HG02943 (cell line): ENCODE data around the gene HOXC12.

Source experiments
- ATAC-seq: cut with Tn5 transposase; IDR thresholded peaks from one replicate; pipeline ENCODE4 v1.9.1; 2021; ENCODE audit warnings: mild to moderate bottlenecking, low read depth, moderate library complexity; ENCODE audit not compliant: unreplicated experiment

Gene HOXC12

DNA sequence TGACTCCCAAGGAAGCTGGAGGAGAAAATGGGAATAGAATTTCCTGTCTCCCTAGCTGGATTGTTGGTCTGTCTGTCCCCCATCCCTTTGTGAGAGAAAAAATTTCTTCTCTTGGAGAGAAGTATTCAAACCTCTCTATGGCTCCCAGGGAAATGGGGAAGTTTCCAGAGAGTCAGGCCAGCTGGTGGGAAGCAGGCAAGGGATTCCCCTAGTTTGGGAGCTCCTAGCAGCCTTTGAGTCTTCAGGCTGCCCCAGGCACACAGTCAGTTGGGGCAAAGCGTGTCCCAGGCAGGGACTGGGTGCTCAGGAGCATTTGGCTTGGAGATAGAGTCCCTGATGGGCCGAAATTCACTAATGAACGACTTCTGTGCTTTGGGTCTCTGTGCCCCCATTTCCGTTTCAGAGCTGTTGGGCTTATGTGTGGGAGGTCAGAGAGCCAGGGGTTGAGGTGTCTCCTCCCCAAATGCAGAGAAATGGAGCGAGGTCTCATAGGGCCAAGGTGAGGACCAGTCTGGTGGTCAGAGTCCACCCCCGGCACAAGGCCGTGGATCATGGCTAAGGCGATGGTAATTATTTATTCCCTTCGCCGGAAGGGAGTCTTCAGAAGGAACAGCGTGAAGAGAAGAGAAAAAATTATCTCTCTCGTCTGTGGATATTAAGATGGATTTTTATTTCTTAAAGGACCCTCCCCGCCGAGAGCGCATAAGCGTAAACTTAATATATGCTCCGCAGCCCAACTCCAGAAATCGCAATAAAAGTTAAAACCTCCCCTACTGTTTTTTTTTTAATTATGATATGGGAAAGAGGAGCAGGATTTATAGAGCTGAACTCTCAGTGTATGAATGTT, 38.7 kb downstream of the HOXC12 start:
- no peak for ATAC-seq

DNA sequence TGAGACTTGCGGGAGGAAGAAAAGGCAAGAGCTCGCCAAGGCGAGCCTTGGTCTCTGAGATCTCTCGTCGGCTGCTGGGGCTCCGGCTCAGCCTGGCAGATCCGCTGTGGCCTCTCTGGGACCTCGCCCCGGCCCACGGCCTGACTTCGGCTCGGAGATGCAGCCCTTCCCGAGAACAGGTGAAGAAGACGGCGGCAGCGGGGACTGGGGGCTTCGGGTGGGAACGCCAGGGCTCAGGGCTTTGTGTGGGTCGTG, 39.2 kb downstream of the HOXC12 start:
- ATAC-seq: no peak

DNA sequence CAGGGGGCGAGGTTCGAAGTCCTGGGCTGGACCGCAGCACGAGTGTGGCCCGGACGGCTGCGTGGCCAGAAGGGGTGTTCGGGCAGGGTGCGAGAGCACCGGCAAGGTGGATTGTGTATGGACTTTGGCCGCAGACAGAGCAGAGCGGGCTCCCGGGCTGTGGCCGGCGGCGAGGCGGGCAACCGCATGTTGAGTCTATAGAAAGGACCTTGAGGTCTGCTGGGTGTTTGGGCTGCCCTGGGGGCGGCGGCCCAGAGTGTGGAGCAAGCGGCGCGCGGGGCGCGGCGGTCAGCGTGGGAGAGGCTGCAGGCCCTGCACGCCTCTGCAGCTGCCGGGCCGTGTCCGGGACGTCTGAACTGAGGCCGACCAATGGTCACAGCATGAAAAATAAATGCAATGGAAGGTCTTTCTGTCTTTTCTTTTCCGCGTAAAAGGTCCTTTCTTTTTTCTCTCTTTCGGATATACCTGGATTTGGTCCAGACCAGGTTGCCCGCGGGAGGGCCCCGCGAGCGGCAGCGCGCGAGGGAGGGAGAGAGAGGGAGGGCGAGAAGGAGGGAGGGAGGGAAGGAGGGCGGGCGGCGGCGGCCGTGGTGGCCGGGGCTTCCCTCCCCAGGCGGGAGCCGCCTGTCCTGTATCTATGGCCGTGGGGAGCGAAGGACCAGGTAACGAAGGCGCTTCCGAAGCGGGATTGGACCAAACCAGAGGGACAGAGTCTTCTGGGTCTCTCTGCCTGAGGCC, 39.7 kb downstream of the HOXC12 start:
- no peak for ATAC-seq

DNA sequence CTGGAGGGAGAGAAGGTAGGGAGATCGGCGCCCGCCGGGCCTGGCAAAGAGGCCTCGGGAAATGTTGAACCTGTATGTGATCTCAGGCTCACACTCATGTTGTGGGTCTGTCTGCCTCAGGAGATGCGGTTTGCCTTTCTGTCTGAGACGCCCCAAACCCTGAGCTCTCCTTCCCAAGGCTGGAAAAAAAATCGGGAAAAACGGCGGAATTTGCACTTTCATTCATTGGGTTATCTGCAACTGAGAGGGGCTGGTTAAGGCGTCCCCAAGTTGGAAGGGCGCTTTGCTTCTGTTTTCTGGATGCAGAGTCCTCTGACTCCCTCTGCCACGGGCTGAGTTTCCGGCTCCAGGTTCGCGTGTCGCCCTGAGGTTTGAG, 40.3 kb downstream of the HOXC12 start:
- no peak for ATAC-seq

DNA sequence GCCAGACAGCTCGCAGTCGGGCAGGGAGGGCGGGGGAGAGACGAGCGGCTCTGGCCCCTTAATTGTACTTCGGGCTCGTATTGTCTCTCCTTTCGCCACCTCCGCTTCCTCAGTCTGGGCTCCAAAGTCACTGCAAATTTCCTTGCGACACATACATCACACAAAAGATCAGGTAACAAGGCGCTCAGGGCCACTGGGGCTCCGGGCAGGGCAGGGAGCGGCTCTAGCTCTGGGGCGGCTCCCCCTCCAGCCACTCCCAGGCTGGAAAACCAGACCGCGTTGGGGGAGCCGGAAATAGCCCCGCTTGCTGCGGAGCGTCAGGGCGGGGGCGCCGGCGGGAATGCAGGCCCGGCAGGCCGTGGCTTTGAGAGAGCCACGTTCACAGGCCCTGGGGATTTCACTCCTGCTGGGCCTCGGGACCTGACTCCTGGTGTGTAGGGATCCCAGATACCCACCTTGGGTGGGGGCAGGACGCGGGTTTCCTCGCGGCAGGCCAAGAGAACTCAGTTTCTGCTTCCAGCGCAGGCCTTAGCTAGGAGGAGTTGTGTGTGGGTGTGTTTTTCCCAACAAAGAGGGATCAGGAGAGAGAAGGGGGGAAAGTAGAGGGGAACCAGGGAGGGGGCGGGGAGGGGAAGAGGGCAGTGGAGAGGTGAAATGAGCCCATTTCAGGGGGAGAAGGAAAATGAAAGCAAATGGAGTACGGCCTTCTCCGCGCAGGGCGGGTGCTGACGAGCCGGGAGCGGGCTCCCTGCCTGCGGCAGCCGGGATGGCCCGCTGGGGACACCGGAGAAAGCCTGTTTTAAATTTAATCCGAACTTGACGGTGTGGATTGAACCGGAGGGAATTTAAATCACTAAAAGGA, 40.9 kb downstream of the HOXC12 start:
- no peak for ATAC-seq

DNA sequence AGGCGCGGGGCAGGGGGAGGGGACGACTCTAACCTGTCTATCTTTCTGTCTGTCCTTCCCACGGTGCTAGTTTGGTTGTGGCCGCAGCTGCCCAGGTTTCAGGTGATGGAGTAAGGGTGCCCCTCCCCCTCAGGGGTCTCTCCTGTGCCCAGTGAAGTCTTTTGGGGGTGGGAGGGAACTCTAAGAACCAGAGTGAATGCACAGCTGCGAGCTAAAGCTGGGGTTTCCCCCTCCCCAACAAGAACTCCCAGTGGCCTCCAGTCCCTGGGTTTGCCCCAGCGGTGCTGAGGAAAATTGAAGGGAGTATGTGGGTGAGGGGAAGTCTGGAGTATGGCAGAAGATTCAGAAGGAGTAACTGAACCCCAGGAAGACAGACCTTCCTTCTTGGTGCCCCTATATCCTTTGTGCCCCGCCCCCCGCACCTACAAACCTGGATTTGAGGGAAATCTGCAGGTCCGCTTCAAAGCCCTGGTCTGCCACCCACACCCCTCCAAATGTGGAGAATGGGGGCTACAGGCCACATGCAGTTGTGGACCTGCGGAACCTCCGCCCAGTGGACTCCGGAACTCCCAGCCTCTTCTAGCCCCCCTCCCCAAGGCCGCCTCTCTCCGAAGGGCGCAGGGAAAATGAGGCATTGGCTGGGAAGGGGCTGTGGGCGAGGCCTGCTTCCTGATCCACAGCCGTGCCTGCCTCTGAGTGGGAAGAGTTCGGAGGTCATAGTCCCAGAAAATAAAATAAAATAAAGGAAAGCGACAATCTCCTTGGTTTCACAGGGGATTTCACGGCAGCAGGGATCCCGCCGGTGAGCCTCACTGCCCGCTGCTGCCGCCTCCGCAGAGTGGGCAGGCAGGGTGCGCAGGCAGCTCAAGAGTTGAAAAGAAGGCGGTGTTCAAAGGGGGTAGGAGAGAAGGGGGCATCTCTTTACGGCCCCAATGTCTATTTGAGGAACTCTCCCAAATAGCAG, 41.8 kb downstream of the HOXC12 start:
- no peak for ATAC-seq

DNA sequence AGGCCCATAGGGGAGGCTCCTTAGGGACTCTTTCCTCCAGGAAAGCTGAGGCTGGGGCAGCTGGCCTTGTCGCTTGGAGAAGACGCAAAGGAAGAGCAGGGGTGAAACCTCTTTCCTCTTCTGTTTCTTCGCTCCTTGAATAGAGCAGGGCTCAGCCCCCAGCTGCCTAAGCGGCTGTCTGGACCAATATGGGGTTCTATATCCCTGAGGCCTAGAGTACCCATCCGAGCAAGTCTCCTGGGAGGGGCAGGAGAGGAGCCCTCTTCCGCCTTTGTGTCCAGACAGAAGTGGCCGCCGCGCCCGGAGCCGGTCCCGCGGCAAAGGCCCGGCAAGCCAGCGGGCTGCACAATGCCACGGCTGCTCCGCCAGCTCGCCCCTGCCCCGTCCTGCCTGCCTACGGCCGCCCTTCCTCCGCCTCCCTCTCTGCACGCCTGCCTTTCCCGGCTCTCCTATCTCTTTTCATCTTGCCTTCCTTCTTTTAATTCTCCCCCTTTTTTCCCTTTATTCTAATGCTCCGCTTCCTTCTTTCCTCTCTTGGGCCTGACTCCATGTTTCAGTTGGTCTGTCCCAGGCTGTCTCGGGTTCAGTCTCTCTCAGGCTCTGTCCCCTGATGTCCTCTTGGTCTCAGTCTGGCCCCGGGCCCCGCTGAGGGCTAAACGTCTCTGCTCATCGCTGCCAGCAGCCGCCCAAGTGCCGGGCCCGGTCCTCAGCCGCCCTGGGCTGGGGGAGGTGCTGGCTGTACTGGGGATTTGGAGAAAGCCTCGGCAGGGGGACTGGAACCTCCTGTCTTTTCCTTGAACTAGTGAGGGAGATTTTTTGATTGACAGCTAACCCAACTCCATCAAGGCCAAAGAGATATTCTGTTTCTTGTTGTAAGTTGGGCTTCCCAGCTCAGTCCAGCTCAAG, 42.8 kb downstream of the HOXC12 start:
- ATAC-seq: no peak

DNA sequence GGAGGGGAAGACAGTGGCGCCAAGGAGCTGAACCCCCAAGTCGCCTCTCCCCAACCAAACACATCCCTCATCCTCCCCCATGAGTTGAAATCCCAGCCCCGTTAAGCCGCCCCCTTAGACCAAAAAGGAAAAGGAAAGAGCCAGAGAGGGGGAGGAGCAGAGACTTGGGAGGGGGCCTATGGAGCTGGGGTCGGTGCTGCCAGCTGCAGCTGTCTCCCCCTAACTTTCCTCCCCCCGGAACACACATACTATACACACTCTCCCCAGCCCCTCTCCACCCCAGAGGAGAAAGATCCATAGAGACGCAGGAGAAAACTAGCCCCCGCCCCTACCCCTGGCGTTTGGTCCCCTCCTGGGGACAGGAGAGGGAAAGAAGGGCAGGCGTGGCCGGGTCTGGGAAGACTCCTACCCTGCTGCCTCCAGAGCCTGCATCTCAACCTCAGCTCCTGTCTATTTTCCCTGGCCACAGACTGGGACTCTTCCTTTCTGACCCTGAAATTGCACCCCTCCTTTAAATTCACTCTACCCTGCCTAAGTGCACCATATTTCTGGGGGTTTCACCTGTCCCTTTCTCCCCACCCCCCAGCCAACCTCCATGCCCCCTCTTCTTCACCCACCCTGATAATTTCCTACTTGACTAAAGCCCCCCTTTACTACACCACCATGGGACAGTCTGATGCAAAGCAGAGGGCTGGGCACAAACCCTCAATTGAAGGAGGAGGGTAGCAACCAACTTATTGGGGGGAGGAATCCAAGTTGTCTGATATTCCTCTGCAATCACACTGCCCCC, 43.6 kb downstream of the HOXC12 start:
- no peak for ATAC-seq

DNA sequence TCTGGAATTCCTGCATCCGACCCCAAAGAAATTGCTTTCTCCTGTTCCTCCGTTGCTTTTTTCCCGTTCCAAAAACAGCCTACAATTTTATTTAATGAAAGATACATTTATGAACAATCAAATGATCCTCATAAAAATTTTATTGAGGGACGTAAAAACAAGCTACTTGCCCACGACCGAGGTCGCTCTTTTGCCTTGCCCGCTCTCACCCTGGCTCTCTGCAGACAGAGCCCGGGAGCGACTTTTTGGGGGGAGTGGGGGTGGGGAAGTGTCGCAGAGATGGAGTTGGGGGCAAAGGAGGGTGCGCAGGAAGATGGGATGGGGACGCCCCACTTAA, 44.2 kb downstream of the HOXC12 start:
- ATAC-seq: no peak

DNA sequence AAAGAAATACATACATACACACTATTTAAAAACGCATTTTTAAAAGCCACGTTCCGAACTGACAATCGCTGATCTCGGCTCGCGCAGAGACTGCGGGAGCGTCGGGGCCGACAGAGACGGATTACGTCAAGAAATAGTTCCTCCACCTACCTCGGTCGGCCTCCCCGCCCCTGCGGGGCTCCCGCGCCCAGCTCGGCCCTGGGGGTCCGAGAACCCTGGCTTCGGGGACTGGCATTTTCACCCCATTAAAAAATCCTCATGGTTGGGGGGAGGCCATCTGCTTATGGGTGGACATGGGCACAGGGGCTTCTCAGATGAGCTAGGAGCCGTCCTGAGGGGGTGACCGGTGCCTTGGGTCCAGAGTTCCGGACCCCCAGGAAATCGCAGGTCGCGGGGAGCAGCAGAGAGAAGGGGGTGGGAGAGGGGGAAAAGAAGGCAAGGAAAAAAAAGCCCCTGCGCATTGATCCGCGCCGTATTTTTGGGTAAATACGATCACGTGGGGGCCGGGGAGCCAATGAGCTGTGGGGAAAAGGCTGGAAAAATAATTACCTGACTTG, 44.9 kb downstream of the HOXC12 start:
- no peak for ATAC-seq

DNA sequence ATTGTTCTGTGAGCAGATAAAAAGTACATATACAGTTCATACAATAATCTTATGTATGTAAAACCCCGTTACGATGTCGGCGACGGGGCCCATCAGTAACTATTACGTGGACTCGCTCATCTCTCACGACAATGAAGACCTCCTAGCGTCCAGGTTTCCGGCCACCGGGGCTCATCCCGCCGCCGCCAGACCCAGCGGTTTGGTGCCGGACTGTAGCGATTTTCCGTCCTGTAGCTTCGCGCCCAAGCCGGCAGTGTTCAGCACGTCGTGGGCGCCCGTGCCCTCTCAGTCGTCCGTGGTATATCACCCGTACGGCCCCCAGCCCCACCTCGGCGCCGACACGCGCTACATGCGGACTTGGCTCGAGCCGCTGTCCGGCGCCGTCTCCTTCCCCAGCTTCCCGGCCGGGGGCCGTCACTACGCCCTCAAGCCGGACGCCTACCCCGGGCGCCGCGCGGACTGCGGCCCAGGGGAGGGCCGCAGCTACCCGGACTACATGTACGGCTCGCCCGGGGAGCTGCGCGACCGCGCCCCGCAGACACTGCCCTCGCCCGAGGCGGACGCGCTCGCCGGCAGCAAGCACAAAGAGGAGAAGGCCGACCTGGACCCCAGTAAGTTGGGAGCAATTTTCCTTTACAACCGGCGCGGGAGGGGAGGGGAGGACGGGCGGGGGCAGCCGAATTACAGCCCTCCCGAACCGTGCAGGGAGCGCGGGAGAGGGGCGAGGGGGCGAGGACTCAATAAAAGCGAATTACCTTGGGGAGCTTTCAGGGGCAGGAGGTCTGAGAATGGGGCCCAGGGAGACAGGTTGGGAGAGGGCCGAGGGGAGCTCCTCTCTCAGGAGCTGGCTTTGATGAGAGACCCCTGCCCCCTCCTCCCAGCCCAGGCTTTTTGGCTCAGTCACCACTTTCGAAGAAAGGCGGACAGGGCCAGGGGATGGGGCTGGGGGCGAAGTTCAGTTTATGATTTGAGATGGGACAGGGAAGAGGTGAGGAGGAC, 45.7 kb downstream of the HOXC12 start, which contains the start of gene HOXC9:
HOXC9 (plus strand) TSS at position 46 of the 999 bp plus-strand sequence; CDS start at position 74, 28 bp downstream.
- no peak for ATAC-seq

DNA sequence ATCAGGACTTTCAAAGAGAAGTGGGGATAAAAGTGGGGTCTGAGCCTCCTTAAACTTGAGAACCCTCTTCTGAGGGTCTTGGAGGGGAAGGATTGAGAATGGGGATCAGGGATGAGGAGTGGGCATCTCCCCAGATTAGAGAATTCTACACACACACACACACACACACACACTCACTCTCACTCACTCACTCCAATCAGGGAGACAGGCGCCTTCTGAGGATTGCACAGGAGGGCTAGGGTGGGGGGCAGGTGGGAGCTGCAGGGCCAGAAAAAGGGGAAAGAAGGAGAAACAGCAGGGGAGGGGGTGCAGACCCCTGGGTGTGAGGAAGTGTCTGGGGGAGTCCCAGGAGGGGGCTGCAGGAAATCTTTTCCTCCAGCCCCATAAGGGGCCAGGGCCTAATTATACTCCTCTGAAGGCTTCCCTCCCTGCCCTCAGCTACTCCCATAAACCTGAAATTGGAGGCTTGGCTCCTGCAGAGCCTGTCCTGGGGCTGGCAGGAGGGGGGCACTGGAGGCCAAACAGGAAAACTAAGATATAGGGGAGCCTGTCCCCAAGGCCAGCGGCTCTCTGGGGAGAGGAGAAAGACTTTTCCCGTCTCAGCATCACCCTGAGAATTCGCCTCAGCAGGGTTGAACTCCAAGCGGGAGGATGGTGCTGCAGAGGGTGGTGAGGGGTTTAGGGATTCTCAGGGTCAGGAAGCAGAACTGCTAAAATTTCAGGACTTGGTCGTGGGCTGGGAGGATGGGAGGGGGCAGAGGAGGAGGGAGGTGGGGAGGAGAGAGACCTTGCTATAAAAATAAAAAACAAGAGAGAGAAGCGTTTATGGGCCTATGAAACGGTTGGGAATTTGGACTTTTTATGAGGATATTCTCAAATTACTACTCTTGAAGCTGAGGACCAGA, 46.8 kb downstream of the HOXC12 start:
- ATAC-seq: no peak

DNA sequence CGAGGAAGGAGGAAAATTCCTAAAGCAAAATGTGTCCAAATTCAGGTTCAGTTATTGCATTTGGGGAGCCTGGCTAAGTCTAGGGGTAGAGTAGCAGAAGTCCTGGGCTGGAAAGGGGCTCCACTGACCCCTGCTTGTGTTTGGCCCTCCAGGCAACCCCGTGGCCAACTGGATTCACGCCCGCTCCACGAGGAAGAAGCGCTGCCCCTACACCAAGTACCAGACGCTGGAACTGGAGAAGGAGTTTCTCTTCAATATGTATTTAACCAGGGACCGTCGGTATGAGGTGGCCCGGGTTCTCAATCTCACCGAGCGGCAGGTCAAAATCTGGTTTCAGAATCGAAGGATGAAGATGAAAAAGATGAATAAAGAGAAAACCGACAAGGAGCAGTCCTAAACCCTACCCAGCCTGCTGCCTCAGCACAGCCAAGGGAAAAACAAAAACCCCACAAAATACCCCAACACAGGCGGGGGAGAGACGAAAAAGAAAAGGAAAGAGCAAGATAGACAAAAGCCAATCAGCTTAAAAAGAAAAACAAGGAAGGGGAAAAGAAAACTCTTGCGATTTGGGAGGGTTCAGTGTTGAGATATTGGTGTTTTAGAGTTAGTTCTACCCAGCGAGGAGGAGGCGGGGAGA, 47.7 kb downstream of the HOXC12 start:
- no peak for ATAC-seq

DNA sequence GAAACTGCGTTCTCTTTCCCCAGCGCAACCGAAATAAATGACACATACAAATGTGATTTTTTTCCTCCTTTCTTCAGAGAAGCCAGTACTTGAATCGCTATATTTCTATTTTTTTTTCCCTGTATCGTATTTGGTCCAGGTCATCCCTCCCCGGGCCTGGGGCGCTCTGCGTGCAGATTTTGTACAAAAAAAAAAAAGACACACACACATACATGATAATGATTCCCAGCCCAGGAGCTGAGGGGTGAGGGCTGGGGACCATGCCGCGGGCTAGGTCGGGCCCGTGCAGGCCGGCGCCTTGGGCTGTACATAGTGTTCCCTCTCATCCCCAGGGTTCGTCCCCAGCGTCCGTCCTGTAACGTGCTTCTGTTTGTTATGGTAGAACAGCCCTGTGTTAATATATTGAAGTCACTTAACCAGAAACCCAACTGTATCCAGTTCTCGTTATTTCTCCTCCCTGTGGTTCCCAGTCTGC, 48.2 kb downstream of the HOXC12 start:
- ATAC-seq: no peak

DNA sequence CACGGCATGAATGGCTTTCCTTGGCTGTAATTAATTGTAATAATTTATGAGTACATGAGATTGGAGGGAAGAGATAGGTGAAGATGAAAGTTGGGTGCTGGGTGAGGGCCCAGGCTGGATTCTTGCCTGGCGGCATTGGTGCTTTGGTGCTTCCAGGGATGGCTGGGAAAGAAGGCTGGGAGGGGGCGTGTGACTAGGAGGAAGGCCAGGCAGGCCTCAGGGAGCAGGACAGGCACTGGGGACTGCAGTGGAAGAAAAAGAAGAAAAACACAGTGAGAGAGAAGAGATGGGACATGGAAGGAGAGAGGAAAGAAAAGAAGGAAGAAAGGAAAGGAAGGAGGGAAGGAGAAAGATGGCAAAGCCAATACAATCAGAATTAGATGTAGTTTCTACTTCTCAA, 48.9 kb downstream of the HOXC12 start:
- no peak for ATAC-seq
